Effector CD4-positive, alpha-beta T cell (primary cell): Measurements from ENCODE around the gene MCHR2. TPM values are rescaled to one million over a fixed set of nuclear protein-coding genes. Genes with fewer than 3 reads are reported as not detected.
"Not testable (repeated sequence)": the region's sequence is repeated elsewhere in the genome, so short reads cannot be mapped to it uniquely, and the experiment has no call there.

Source experiments
- DNase-seq: peaks from one replicate; pipeline ENCODE4 v3.0.0-alpha.2; 2020
- total RNA-seq: gene quantifications from one replicate; lab custom pipeline; 2026; lab: John Stamatoyannopoulos, UW

Gene MCHR2, protein sequence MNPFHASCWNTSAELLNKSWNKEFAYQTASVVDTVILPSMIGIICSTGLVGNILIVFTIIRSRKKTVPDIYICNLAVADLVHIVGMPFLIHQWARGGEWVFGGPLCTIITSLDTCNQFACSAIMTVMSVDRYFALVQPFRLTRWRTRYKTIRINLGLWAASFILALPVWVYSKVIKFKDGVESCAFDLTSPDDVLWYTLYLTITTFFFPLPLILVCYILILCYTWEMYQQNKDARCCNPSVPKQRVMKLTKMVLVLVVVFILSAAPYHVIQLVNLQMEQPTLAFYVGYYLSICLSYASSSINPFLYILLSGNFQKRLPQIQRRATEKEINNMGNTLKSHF
- total RNA-seq: not detected

DNA sequence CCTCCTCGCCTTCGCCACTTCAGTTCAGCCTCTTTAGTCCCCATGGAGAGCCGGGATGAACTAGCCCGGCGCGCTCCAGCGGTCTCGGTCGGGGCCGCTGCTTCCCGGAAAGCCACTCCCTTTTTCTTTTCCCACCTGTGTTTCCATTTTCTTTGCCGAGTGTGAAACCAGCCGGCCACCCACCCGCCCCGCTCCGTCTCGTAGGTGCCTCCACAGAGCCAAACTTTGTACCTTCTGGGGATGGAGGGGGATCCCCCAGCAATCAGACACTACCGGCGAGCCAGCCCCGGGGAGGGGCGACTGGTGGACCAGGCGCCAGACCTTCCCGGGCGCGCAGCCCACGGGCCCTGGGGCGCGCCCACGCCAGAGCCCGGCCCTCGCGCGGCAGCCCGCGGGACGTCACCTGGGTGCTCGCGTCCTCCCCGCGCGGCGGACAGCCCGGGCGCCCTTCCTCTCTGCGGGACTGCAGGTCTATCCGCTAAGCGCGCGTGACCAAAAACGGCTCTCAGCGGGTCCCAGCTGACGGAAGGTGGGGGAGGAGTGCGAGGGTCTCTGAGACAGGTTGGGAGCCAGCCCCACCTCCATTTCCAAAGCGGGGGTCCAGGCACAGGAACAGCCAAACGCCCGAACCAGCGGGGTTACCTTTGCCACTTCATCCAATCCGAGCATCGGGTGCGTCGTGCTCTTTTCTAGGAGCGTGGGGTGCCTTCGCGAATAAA is at the start of gene MCHR2:
TSS of gene MCHR2 (minus strand) at position 691 of the 719 bp plus-strand sequence. CDS start 38,076 bp downstream, outside the sequence.
- DNase-seq: no peak

DNA sequence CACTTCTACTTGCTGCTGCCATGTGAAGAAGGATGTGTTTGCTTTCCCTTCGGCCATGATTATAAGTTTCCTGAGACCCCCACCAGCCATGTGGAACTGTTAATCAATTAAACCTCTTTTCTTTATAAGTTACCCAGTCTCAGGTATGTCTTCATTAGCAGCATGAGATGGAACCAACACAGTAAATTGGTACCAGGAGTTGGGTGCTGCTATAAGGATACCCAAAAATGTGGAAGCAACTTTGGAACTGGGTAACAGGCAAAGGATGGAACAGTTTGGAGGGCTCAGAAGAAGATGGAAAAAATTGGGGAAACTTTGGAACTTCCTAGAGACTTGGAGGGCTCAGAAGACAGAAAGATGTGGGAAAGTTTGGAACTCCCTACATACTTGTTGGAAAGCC is 44.5 kb upstream of the MCHR2 start:
- not testable (repeated sequence) for DNase-seq

DNA sequence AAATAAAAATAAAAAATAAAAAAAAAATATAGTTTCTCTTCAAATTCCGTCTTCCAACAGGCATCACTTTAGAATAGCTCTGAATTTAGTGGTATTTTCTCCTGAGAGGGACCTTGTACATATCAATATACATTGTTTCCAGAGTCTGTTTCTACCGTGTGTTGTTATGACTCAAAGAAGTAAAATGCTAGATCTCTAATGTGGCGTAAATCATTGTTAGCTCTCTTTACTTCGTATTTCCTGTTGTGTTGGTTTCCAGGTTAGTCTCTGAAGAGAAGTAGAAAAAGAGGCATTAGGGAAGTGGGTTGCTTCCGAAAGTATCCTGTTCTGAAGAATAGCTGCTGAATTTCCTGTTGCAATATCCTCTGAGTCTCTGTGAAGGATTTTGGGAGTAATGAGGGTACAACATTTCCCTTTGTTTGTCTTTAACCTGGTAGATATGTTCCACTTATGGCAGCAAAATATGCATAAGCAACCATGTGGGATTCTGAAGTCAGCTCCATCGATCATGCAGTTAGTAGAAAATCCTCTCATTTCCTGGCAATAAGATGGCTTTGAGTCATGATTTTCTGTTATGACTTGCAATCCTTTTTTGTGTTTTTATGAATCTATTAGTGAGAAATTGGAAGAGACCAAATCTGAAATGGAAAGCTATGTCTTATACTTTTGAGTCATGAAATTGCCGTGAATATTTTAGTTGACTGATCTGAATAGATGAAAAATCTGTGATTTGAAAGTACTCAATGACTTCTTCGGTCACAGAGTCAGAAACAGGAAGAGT is 42.0 kb upstream of the MCHR2 start:
- DNase-seq: no peak

DNA sequence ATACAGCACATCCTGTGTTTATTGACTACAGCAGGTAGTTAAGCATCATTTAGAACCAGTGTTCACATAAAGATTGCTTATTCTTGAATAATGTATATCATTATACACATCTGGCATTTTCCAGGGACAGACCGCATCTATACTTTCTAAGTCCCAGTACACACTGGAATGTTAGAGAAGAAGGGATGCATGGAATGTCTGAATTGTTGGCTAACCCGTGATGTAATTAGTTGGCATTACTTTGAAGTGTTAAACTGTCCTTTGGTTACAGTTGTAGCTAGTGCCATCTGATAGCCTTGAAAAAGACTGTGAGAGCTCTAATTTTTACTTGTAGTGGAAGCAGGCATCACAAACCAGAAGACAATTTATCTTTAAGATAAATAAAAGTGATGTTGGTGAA is 29.8 kb upstream of the MCHR2 start:
- no peak for DNase-seq

DNA sequence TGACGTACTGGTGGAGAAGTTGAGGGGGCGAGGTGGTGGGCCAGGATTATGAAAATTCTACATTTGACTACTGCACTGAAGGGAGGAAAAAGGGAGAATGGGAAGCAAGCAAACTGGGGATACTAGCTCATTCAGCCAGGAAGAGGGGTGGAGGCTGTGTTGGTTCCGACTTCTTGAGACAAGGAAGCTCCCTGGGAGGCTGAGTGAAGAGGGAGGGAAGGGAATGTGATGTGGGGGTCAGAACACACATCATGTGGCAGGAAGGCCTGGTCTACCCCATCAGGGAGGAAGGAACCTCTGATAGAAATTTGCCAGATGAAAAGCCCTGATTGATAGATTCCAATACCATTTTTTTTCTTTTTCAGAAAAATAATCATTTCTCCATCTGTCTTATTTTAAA is 28.8 kb upstream of the MCHR2 start:
- no peak for DNase-seq

DNA sequence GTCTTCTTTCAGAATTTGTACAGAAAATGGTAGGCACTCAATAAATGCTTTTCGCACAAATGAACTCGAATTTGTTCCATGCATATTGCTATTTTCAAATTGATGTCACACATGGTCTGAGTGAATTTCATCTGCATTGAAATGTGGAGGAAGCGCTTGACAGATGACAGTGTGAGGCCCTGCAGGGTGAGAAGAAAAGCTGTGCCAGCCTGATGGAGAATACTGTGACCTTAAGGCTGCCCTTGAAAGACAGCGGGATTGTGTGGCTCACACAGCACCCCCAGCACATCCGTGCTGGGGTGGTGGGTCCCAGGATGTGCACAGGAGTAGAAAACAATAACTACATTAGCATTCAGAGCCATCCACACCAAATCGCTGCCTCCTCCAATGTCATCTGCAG is 14.8 kb upstream of the MCHR2 start:
- no peak for DNase-seq

DNA sequence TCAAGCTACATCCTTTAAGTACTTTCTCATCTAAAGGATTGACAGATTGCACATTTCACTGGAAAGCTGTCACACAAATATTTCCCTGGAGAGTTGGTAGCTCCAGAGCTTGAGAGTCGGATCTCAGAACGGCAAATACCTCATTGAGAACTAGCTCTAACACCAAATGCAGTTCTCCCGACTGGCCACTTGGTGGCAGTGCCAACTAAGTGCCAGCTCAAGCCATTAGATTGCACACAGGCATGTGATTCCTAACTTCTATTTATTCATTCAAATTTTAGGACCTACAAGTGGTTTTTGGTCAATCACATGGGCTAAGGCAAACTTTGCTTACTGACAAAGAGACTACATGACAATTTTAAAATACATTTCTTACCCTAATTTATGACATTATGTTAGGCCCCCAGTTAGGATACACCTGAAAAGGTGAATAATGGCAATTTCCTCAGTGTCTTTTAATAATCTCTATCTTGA is 7.9 kb upstream of the MCHR2 start:
- DNase-seq: peak; percentile 8

DNA sequence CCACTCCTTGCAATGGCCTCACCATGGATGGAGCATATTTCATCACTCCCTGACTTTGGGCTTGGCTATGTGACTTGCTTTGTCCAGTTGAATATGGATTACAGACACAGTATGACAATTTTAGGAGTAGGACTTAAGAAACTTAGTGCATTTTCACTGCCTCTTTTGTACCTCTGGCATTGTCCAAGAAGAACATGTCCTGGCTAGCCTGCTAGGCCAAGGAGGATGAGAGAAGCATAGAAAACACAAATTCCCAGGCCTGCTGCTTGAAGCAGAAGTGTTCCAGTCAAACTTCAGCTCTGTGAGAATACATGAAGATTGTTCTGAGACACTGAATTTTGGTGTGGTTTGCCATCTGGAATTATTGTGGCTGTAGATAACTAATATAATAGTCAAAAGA is 3.1 kb upstream of the MCHR2 start:
- DNase-seq: no peak

DNA sequence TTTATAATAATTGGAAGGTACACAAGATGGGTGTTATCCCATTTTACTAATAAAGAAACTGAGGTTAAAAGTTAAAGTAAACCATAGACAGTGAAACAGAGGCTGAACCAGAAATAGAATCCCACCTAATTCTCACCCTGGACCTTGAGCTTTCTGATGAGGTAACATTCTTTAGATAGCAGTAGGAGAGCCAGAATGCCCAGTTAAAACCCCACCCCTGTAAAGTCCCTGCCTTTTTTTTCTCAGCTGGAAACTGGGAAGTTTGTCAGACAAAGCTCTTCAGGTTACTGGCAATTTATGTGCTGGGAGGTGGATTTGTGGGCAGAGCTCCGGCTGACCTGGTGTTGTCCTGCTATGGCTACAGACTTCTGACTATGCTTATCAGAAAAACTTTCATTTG is 1.9 kb upstream of the MCHR2 start:
- no peak for DNase-seq

DNA sequence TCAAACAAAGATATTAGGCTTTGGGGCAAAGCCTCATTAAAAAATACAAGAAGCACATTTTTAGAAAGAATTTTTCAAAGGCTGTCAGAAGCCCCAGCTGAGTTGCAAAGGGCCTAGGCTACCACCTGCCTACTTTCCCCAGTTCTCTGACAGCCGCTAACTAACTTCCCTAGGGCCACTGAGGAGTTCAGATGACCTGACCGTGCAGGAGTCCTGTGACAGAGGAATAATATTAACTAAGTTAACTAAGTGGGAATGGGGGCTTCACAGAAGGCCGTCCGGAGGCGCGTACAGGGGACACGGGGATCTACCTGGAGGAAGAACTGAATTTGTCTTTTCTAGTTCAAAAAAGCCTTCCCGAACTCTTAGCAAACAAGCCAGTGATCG is 884 bp downstream of the MCHR2 start:
- no peak for DNase-seq

DNA sequence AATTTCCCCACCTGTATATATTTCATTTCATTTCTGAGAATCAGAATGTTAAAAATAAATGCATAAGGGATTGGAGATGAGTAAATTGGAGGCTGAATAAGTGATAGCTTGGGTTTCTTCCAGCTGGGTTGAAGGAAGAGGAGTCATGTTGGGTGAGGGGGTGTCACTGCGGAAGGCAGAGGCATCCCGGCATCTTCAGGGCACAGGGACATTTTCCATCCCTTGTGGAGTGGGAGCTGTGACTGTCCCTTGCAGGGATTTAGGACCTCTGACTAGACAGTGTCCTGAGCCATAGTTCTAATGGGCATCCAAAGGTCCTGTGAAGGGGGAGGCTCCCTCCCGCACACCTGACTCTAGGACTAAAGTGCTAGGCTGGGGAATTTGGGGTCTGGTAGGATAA is 2.1 kb downstream of the MCHR2 start:
- no peak for DNase-seq

DNA sequence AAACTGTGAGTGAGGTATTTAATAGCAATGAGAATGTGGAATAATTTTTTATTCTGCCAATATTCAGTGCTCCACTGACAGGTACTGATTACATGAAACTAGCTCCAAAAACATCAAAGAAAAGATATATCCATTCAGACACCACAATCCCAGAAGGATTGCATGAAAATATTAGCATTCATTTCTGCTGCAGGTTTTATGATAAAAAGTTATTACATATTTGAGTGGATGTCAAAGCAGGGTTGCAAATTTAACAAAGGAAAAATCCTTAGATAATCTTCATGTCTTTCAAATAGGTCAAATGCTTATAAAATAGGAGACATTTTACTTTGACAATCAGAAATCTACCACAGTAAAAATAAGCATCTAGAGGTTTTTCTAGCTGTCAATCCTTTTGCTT is 13.3 kb downstream of the MCHR2 start:
- DNase-seq: no peak

DNA sequence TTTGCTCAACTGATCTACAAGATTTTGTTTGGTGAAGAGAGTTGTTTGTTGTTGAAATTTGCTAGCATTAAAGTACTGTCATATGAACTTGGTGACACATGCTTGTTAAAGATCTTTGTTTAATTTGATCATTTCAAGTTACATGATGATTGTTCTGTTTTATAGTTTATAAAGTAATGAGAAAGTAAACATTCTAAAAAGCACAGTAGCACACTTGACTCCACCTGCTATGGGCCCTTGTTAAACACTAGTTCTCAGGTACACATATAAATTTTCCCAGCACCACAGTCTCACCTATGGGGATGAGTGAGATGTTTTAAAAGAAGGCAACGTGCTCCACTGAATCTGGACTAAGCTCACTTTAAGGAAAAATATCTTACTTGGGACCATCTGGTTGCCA is 14.1 kb downstream of the MCHR2 start:
- DNase-seq: no peak

DNA sequence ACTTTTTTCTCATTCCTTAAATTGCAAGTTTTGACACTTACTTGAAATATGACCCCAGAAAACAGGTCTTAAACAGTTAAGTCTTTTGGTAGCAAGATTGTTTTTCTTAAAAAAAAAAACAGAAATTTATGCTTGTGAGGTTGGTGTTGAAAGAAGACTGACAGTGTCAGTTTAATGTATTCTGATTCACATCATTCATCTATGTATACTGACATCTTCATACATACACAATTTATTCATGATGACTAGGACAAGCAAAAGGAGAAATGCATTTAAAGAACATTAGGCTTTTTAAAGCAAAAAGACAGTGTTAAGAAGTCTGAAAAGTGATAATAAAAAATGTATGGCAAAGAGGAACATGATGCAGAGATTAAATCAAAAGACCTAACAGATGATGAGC is 27.0 kb downstream of the MCHR2 start:
- no peak for DNase-seq

DNA sequence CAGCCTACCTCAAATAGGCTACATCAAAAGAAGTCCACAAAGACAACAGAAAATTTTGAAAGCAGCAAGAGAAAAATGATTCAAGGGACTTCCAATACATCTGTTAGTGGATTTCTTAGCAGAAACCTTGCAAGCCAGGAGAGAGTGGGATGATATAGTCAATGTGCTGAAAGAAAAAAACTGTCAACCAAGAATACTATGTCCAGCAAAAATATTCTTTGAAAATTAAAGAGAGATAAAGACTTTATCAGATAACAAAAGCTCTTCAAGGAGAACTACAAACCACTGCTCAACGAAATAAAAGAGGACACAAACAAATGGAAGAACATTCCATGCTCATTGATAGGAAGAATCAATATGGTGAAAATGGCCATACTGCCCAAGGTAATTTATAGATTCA is 34.0 kb downstream of the MCHR2 start:
- no peak for DNase-seq

DNA sequence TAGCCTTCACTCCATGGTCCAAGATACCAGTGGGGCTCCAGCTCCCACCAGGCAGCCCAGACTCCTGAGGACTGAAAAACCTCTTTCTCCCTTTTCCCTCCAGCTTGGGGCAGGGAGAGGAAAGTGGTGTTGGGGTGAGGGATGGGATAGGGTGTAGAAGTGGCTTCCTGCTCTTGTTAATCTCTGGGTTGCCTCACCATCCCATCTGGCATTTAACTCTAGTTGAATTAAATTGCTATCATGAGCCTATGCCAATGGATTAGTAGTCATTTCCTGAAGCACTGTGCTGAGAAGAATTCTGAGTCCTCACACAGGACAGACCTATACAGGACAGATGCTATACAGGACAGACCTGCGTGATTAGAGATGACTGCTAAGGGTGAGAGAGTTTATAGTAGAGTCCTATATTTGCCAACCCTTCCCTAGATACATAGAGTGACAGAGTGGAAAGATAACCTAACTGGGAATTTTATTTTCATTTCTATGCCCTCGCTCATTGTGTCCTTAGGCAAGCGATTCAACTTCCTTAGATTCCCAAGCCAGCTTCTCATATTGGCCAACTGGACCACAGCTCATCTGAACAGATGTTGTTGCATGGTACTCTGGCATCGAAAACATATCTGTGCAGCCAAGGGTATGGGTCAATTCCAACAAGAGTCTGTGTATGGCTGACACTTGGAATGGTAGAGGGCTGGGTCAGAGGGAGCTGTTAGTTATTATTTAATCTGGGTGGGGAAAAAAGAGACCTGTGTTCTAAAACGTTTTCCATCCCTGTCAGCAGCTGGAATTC is 42.8 kb downstream of the MCHR2 start:
- DNase-seq: no peak

DNA sequence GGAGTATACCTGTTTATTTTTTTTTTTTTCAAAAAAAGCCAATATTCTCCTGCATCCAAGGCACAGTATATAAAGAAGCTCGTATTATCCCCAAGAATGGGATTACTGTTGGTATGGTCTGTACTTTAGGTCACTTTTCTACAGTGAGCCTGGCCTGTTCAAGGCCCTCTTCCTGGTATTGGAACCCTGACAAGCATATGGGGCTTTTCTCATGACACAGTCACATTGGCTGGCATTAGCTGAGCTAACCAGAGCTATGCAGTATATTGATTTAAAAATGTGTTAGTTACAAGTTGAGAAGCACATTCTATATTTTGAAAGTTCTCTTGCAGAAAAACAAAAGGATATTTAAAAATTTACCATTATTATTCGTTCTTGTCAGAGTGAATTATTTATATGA is 48.0 kb downstream of the MCHR2 start:
- no peak for DNase-seq

DNA sequence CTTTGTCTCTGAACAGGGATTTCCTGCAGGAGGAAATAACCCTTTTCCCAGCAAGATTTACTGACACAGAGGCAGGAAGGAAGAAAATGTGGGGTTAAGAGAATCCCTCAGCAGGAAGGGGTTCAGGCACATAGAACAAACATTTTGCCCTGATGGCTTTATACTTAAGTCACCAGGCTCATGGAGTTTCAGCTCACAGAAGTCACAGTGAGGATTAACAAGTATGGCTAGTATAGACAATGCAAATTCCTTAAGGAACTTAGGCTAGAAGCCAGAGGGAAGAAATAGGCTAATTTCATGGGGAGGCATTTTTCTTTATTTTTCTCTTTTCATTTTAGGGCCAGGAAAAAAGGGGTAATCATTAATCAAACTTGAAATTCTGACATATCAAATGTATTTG is 50.2 kb downstream of the MCHR2 start:
- DNase-seq: no peak

DNA sequence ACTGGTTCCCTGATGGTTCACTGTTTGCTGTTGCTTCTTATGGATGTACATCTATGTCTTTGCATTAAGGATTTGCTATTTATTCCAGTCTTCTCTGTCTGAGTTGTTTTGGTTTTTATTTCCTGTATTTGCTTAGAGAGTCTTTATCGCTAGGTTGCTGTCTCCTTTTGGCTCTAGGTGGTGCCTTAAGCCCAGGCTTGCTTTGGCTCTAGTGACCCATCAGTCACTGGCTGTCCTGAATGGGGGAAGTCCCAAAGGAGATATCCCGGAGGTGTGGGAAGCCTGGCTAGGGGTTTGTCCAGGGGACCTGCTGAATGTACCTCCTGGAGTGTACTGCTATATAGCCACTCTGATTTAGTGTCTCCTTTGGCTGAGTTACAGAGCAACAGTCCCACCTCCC is 53.4 kb downstream of the MCHR2 start:
- no peak for DNase-seq

DNA sequence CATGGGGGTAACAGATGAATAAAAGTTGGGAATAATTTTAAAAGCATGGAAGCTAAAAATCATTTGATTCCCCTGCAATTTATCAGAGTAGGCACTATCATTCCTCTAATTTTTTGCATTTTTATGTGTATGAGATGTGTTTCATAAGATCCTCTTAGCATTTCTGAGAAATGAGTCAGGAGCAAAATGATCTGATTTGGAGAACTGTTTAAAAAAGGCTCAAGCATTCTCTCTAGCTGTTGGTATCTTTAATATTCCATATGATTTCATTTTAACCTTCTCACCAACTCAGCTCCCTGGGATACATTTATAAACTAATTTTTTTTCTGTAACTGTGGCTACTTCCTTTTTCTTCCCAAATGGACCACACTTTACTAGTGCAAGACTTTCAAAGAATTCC is 60.9 kb downstream of the MCHR2 start:
- no peak for DNase-seq

DNA sequence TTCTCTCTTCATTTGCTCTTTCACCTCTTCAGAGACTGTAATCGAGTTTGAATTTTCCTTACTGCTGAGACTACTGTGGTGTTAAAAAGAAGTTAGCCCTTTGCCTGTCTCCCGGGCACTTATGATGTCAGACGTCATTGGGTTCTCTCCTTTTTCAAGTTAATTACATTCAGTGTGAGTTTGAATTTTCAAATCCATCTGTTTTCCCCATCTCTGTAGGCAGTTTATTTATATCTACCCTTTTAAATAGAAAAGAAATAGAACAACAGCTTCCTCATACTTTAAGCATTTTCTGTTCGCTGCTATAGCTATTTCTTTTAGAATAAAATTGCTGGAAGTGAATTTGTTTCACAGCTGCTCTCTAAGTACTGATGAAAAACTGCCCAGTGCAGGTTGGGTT is 81.4 kb downstream of the MCHR2 start:
- DNase-seq: no peak

DNA sequence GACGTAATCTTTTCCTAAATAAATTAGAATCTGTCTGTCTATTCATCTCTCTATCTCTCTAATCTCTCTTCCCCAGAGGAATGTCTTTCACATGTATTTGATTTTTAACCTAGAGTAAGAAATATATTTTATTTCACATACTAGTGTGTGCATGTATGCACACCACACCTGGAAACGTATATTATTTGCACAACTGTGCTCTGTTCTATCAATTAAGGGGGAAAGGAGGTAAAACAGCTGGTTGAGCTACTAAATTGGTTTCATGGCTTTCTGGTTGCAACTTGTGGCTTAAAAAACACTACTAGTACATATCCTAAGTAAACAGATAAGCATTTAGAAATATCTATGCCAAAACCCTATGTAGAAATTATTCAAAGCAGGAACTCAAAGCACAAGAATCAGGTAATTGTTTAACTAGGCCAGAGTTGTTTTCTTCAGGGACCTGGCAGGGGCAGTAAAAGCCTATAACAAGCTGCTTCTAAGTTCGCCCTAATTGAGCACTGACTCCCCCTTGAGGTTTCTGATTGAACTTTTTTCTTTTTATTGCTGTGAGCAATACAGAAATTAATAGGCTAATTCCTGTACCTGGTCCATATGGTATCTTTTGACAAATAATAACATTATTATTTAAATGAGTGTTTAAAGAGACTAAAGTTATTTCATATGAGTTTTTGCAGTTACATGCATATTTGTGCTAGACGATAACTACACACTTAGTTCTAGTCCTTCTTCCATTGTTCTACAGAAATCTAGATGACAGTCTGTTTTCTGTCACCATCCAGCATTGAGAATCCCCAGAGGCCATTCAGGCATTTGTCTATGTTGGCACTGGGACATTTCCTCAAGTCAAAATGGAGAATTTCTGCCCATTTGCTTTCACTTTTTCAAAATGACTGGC is 88.6 kb downstream of the MCHR2 start:
- DNase-seq: no peak
